ENCODE measurements around the gene PDCD1. TPM values are rescaled to one million over a fixed set of nuclear protein-coding genes. Genes with fewer than 3 reads are reported as not detected.

Gene PDCD1
- total and polyA plus RNA-seq, 10 of the 15 experiments (the other 5 are each of a cell fraction or from before 2014, with no cell fraction given): 0.62 to 6.4 (median 2.9) TPM; not detected in 2

- peak; percentile 80 to 85 for TF ChIP-seq EP300 (IDR thresholded peaks at IDR 0.05; ENCODE audit: borderline replicate concordance in 1 of 2, control insufficient read depth in 1 of 2, low read depth in 2 of 2, low read length in 2 of 2)
- peak; percentile 53 for TF ChIP-seq ATF7 (IDR thresholded peaks at IDR 0.05; ENCODE audit: low read depth)
- no peak for TF ChIP-seq STAT1 (conservative IDR thresholded peaks at IDR 0.05)
Measured at GRCh38 chr2:241859436-241860183, 916 bp upstream of the PDCD1 start (continued).

- FAIRE-seq (no peak), ATAC-seq (peak; percentile 33), DNase-seq (ENCODE audit: low read depth, low spot score) (no peak)
- no TSS peak for BruUV-seq (replicated peaks)
- no peaks in the 10 kb centered on the region for H3K9me3 ChIP-seq (replicated peaks; ENCODE audit: control insufficient read depth, insufficient read depth, low read length)
- peaks cover 37% of the 10 kb centered on the region for H3K4me1 ChIP-seq (ENCODE audit: control insufficient read depth, insufficient read depth, low read length)
- H3K27ac ChIP-seq (ENCODE audit: control insufficient read depth, insufficient read depth): peak overlapping the region; percentile 97
- in situ Hi-C loops (cut with MboI) (no loop called here), intact Hi-C loops (cut with micrococcal nuclease; ENCODE audit: unreplicated experiment) (no loop called here)
- H3K36me3 ChIP-seq (ENCODE audit: control insufficient read depth in 2 of 2, insufficient read depth in 2 of 2, low read length in 1 of 2): no peaks in the 10 kb centered on the region
- H2AFZ ChIP-seq (ENCODE audit: control insufficient read depth, low read depth, low read length): peak overlapping the region; percentile 48; the same call in 1 of the 2 replicates
- H3K4me2 ChIP-seq (ENCODE audit: control insufficient read depth, insufficient read depth): peak overlapping the region; percentile 97
- H3K4me3 ChIP-seq: peak overlapping the region; percentile 56; the same call in 1 of the 2 replicates
- peaks cover 7% of the 10 kb centered on the region for H3K79me2 ChIP-seq (ENCODE audit: control insufficient read depth, insufficient read depth, low read length)
- H3K9ac ChIP-seq (ENCODE audit: control insufficient read depth, insufficient read depth, low read length): peak overlapping the region; percentile 77
- SMC1A ChIA-PET (ENCODE audit: uncharacterized antibody, unreplicated experiment): interaction anchor here (1.3 to 1.8 kb wide), 3 partner anchors 9 to 157 kb away, joined by 3 to 6 read pairs (median 6); partner anchors contain the start of gene ING5
- H4K20me1 ChIP-seq (ENCODE audit: control insufficient read depth, insufficient read depth): no peaks in the 10 kb centered on the region
- TF ChIP-seq KAT2A (conservative IDR thresholded peaks at IDR 0.05; ENCODE audit: control insufficient read depth, low read depth, low read length) (no peak), NR2C2 (IDR thresholded peaks at IDR 0.05; ENCODE audit: borderline replicate concordance, control insufficient read depth, insufficient read length, low read depth) (no peak), ATF2 (IDR thresholded peaks at IDR 0.05; ENCODE audit: low read length) (no peak), SREBF1 (IDR thresholded peaks at IDR 0.05; ENCODE audit: low read length) (no peak), SMARCA5 (IDR thresholded peaks at IDR 0.05) (peak; percentile 75; the same call in 1 of the 2 replicates), FOXK2 (IDR thresholded peaks at IDR 0.05) (0 out of 2 replicates have a peak, but pooled peaks have one; percentile 10), MEF2B (IDR thresholded peaks at IDR 0.05; ENCODE audit: partially characterized antibody, poor library complexity, severe bottlenecking) (peak; percentile 86), STAT3 (IDR thresholded peaks at IDR 0.05; ENCODE audit: low read depth, low read length) (no peak), POLR2AphosphoS5 (IDR thresholded peaks at IDR 0.05; ENCODE audit: low read length) (0 out of 2 replicates have a peak, but pooled peaks have one; percentile 3)
- CTCF ChIA-PET: interaction anchor here (0.7 to 1.9 kb wide), 4 partner anchors 10 to 65 kb away, joined by 3 to 10 read pairs (median 8); partner anchors contain the start of gene RTP5
- RAD21 ChIA-PET (ENCODE audit: unreplicated experiment): interaction anchor here (1.3 to 1.6 kb wide), 4 partner anchors 10 to 159 kb away, joined by 3 to 16 read pairs (median 4); partner anchors contain the start of gene RTP5
- POLR2A ChIA-PET: interaction anchor here (0.6 to 3.5 kb wide), 5 partner anchors 10 to 158 kb away, joined by 3 to 26 read pairs (median 5); partner anchors contain the start of genes D2HGDH and ING5
- WGBS (ENCODE audit: insufficient coverage, insufficient replicate concordance, low lambda C conversion rate, missing lambda C conversion rate): 33% methylated on average over 3 of the region's 9 CpGs
- no peaks in the 10 kb centered on the region for H3K27me3 ChIP-seq (replicated peaks in 1 of 2; ENCODE audit: control insufficient read depth in 2 of 2, insufficient read depth in 2 of 2, low read length in 1 of 2)
Measured at GRCh38 chr2:241859017-241859435, 332 bp upstream of the PDCD1 start.
